Hematopoietic multipotent progenitor cell treated with erythropoietin and hydrocortisone succinate and interleukin-3 and kit ligand, for 6 days (in vitro differentiated cells): Measurements from ENCODE around the gene KLF1.

ENCODE experiments used
- DNase-seq: peaks from one replicate; pipeline ENCODE4 v3.0.0-alpha.2; 2015

The KLF1 gene

GRCh38 chr19:12836529-12836863, 50.5 kb downstream of the KLF1 start:
- no peak for DNase-seq

- DNase-seq = peak; percentile 74
Observed at GRCh38 chr19:12834976-12835757, 51.8 kb downstream of the KLF1 start.

- DNase-seq = peak; percentile 35
Observed at GRCh38 chr19:12834566-12834943, 52.4 kb downstream of the KLF1 start, which contains the start of gene RTBDN. Gene RTBDN, minus strand, starts transcription at chr19:12834579. Its CDS starts 4,600 bp downstream, at chr19:12829979.
